HG03097 (cell line): ENCODE results near the gene GUCA2A.

Experiments
- ATAC-seq: cut with Tn5 transposase; IDR thresholded peaks from one replicate; pipeline ENCODE4 v1.9.1; 2021; ENCODE audit not compliant: unreplicated experiment, low FRiP score

Gene GUCA2A

DNA sequence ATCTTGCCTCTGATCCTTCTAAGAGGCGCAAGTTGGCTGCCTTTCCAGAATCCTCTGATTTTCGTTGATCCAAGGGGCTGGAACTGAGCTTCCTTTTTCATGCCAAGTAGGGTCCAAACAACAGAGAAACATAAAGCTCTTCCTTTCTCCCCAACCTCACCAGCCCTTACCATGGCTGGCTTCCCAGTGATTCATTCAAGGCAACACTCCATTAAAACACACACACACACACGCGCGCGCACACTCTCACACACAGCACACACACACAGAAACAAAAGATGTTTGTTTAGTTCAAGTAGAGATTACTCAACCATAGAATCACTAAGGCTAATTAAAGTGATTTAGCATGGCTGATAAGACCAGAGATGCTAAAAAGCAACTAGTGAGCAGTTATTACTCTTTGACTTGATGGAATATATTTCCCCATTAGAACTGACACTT is 13.0 kb upstream of the GUCA2A start:
- ATAC-seq, result no peak

DNA sequence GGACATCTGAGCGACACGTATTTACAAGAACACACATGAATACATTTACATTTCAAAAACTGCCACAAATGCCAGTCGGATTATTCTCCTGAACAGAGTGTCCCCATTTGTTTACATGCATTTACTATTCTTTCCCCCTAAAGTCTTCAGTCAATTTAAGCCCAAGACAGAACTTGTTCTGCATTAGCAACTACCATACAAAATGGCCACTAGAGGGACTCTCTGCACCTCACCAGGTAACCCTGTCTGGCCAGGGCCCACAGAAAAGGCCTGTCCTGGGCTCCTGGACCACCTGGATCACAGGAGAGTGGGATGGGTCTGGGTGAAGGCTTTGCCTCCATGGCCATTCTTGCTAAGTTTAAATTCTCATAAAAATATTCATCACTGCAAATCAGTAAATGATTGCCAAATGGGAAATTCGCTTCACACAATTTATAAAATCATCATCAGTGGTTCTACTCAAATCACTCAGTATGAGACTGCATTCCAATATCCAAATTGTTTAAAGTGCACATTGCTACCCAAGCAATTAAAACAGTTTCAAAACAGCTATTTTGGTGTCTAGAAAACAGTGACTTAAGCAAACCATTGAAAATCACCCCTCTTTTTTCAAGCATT is 12.5 kb upstream of the GUCA2A start:
- no peak for ATAC-seq

DNA sequence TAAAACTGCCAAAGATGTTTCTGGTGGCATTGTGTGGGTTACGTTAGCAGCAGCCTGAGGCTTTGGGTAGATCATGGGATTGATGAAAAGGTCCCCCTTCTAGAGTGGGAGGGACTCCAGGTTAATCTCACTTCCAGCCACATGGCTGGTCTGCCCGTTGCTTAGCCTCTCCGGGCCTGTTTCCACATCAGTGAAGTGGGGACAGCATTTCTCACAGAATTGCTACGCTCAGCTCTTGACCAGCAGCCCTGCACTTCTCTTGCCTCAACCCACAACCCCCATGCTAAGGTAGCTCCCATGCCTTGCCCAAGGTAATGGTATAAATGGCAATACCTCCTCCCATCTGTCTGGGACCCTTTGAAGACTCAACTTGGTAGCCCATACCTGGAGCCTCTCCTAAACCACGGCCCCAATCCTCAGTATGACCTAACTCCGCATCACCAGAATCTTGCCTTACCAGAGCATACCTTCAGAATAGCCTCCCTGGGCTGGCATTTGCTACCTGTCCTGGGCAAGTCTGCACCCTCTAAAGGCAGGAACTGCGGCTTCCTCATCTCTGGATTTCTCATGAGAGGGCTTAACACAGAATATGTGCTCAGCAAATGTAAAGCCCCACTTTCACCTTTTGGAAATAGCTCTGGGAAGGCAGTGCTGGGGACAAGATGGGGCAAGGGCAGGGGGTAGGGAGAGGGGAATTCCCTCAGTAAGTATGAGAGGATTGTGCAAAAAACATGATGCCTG is 10.9 kb upstream of the GUCA2A start:
- no peak for ATAC-seq

DNA sequence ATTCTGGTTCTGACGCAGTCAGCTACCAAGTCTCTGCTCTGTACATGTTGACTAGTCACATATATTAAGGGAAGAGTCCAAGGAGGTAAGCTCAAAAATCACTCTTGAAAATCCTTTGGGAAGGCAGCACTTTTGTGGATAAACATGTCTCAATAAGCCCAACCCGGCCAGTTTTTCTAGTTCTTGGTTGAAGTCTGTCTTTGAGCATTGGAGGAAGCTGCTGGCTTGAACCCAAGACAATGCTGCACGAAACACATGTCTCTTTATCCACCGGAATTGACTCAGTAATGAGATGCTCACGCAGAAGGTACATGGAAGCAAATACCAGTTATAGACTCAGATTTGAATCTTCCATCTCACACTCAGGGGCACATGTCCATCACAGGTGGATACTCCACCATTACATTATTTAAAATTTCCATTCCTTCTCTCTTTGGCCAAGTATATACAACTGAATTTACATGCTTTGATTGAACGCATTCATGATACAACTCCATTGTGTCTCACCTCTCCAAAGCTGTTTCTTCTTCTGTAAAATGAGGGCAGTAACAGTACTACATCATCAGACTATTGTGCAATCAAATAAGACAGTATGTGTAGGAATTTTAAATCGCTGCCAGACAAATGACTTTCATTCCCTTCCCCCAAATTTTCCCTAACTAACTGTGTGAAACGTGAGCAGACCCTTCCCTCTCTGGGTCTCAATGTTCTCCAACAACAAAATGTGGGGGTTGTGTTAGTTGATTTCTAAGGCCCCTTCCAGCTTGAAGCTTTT is 9.6 kb upstream of the GUCA2A start:
- no peak for ATAC-seq

DNA sequence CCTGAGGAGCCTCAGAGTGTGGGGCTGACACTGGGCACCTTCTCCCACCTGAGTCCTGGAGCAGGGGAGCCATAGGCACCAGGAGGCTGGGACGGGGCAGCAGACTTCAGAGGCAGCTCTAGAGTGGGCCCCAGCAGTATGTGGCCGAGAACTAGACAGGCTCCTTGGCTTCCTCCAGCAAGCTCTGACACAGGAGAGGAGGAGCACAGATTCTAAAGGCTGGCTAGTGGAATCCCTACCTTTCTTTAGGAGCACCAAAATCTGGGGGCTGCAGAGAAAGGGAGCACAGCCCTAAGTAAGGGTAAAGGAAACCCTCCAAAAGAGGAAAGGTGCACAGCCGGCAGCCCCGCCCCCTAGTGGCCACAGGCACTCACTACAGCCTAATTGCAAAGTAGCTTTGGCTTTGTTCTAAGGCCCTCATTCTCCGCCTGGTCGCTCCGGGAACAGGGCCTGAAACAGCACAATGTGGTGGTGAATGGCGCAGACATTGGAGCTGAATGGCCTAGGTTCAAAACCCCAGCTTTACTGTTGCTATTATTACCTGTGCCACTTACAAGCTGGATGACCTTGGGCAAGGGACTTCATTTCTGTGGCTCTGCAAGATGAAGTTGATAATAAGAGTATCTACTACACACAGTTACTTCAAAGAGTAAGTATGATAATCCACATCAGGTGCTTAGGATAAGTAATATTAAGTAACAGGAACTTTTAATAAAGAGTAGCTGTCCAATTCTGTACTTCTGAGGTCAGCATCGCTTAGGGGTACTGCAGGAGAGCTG is 8.8 kb upstream of the GUCA2A start:
- no peak for ATAC-seq

DNA sequence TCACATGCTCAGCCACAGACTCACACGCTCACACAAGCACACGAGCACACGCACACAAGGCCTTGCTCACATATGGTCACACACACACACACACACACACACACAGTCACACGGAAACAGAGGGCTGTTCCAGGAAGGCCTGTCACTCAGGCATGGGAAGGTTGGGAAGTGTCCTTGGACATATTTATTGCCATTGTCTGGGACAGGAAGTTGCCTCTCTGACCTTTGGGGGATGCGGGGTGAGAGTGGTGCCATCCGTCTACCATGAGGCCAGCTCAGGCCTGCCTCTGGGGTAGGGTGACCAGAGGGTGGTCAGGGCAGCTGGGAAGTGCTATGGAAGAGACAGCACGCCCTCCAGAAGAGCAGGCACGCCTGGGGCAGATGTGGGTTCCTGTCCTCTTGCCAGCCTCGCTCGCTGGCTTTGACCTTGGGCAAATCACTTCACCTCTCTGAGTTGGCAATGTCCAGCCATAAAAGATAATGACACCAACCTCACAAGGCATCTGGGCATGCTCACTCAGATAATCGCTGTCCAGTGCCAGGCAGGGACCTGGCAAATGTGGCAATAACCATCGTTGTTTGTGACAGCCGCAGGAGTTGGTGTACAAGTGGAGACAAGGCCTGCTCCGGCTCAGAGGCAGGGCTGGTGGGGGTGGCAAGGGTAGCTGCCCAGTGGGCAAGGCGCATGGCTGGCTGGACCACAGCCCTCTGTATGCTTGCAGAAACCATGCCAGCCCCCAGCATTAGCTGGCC is 8.0 kb upstream of the GUCA2A start:
- no peak for ATAC-seq

DNA sequence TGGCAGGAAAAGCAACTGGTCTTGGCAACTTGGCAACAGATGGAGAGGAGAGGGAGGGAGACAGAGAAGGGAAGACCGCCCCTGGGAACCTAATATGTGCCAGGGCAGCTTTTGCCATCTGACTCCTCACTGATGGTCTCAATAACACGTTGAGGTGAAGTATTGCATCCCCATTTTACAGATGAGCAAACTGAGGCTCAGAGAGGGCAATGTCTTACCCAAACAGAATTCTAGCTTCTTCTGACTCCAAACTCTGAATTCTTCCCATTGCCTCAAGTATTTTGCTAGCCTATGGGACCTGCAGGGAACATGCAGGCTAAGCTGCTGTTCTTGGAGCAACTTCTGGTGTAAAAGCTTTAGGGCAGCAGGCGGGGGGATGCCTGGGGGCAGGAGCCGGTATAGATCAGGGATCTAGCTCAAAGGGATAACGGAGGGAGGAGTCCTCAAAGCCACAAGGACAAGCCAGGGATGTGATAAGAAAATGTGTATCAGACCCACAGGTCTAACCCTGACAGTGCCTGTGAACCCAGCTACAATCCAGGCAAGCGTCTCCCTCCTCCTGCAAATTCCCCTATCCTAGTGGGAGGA is 7.2 kb upstream of the GUCA2A start:
- no peak for ATAC-seq

DNA sequence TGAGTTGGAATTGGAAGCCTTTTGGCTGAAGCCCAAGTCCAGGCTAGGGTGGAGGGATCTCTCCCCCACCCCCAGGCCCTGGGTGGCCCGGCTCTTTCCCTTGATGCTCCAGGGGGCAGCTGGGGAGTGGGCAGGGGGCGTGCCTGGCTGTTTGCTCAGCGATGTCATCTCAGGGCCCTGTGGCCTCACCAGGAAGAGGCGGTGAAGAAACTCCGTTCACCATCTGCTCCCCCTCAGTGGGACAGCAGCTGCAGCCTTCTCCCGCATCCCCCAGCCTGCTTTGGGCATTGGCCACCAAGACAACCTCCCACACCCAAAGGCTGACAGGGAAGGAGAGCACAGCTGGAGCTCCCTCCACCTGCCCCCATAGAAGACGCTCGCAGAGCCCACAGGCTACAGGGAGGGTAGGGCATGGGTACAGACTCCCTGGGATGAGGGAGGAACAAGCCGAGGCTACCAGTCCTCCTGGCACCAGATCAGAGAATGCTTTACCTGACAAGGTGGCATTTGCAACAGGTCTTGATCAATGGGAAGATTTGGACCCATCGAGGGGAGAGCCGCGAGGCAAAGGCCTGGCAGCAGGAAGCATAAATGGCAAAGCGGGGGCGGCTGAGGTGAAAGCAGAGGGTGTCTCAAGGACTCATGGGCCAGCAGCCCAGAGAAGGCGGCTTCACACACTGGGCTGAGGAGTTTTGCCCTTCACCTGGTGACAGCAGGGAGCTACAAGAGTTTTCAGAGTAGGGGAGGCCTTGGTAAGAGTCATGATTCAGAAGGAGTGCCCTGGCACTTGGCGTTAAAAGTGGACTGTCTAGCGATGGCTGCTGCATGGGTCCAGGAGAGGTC is 6.5 kb upstream of the GUCA2A start:
- ATAC-seq, result no peak

DNA sequence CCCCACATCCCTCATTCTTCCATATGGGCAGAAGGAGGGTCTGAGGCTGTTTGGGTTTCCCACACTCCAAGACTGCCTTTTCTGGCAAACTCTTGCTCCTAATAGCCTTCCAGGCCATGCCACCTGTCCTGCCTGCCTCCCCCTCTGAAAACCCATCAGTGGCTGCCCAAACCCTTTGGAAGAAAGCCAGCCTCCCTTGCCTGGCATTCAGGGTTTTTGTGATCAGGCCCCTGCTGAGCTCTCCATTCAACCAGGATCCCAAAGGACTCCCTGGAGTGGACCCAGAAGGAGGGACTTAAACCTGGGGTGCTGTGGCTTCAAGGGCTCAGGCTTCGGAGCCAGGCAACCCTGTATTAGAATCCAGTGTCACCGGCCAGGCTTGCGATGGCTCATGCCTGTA is 4.2 kb upstream of the GUCA2A start:
- no peak for ATAC-seq

DNA sequence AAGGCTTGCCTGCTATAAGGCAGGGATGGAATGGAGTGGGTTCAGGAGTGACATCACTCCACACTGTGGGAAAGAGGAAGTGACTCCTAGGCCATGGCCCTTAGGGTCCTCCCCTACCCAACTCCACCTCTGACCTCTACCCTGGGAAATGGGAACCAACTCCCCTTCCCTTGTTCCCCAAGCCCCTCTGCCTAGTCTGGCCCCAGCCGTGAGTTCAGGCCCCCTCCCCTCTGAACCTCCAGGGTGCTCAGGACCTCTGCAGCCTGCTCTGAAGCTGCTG is 3.8 kb upstream of the GUCA2A start:
- ATAC-seq, result no peak

DNA sequence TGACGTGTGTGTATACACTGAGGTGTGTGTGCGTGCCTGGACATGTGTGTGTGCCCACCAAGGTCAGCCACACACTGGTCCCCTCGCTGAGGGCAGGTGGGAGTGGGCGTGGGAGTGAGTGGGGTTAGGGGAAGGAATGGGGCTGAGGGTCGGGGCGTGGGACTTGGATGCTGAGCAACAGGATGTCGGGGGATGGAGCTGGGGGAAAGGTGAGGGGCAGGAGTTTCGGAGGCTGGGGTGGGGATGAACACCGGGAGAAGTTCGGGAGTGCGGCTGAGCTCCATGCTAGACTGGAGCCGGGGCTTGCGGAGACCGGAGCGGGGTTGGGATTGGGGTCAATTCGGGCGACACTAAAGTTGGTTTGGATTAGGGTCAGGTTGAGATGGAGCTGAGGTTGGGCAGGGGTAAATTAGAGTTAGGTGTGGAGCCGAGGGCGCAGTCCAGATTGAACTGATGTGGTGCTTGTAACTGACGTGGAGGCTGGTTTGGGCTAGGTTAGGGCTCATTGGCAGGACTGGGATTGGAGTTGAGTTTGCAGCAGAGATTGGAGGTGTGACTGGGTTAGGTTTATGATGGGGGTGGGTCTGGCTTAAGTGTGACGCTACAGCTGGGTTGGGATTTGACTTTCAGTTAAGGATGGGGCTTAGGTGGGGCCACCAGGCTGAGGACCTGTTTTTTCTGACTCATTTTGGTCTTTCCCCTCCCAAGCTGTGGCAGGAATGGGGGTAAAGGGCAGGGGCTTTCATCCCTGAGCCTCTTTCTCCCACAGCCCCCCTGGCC is 3.3 kb upstream of the GUCA2A start:
- no peak for ATAC-seq

DNA sequence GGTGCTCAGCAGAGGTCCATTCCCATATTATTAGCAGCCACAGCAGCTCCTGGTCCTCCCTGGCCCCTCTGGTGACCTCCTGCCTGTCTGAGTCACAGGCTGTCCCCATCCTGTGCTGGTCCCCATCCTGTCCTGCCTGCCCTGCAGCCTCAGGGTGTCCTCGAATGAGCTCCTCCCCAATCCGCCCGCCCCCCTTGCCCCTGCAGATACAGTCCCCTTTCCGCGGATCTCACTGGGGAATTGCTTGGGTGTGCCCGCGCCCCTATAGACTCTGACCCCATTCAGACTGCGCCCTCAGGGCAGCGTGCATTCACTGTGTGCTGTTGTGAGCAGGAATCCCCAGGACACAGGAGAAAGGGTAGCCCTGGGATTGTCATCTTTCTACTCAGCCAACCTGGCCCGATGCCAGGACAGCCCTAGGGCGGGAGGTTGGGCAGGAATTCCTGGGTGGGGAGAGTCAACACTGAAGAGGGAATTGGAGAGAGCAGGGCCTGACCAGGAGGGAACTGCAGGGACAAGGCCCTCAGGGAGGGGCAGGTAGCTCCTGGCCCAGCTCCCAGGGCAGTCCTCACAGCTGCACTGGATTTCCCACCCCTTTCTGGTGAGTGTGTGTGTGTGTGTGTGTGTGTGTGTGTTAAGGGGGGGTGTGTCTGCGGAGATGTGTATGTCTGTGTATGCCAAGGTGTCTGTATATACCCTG is 1.1 kb upstream of the GUCA2A start:
- no peak for ATAC-seq

DNA sequence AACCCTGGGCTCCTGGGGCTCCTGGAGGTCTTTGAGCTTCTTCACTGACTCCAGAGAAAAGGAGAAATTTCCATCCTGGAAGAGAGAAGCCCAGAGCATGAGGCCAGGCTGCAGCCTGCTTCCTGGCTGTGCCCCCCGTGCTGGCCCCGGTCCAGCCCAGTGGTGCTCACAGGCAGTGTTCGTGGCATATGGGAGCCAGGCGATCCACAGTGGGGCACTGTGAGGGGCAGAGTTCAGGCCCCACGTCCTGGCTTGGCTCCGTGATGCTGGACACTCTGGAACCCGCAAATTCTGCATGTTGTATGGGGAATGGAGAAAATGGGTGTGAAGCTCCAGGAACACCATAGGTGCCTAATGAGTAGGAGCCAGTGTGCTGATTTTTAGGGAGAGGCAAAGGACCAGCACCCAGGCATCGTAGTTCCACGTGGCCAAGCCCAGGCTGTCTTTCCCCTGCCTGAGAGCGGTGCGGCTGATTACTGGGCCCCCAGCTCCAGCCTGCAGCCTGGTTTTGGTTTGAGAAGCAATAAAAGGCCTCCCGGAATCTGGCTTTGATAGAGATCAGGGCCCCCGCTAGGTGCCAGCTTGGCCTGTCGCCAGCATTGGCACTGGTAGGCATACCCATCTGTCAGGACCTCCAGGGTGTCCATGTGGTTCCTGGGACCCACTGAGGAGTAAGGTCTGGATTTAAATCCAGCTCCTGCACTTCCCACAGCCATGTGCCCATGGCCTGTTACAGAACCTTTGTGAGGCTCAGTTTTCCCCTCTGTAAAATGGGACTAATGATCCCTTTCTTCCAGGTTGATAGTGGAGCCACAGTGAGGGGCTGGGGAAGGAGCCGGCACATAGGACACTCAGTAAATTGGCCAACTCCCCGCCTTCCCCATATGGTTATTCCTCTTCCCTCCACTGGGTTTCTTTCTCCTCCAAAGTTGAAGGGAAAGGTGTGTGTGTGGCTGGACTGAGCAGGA is 725 bp downstream of the GUCA2A start:
- ATAC-seq, result no peak

DNA sequence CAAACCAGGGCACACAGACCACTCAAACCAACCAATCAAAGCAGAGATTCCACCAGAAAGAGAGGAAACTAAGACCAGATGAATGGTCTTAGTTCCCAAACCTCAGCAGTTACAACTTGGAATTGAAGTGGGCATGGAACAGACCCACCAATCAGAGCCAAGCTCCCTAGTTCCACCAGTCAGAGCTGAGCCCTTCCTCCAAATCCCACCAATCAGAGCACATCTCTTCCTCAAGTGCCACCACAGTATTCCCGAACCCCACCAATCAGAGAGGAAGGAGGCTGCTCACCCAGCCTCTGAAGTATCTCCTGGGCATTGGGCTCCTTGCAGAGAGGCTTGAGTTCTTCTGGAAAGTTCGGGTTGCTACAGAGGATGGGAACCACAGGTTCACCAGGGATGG is 1.4 kb downstream of the GUCA2A start:
- no peak for ATAC-seq

DNA sequence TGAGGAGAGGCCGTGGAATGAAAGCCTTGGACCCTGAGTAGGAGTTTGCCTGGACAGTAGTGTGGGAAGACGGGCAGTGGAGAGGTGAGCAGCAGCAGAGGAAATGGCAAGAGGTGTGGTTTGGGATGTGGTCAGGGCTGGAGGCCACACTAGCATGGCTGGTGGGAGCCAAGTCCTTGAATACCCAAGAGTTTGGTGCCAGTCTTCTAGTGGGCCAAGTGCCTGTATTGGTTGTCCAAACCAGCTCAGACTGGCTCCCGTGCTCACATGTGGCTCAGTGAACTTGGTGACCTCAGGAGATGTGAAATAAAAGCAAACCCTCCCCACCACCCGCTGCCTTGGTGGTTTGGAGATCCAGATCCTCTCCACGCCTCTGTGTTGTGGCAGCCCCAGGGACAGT is 2.4 kb downstream of the GUCA2A start:
- ATAC-seq, result no peak

DNA sequence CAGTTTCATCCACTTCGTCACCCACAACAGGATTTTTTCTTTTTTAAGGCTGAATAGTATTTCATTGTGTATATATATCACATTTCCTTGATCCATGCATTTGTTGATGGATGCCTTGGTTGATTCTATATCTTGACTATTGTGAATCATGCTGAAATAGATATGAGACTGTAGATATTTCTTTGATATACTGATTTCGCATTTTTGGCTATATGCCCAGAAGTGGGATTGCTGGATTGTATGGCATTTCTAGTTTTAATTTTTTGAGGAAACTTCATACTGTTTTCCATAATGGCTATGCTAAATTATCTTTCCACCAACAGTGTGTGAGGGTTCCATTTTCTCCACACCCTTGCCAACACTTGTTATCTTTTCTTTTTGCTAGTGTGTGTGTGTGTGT is 6.4 kb downstream of the GUCA2A start:
- no peak for ATAC-seq

DNA sequence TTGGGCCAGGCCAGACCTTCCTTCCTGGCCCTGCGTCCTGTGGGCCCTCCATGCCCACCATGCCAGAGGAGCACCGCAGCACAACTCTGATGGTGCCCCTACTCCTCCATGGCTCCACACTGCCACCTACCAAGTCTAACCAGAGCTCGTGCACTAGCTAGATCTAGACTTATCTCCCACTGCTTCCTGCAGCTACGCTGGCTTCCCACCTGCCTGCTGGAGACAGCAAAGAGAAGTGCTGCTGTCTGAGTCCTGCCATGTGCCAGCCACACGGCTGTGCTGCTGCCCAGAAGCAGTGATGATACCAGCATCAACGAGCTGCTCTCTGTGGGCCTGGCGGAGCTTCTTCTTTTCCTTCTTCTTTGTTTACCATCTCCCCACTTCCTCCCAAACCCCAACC is 6.9 kb downstream of the GUCA2A start:
- ATAC-seq, result no peak
